Measurements from ENCODE around the gene MYO1A. TPM values are rescaled to one million over a fixed set of nuclear protein-coding genes. Genes with fewer than 3 reads are reported as not detected.
"Not testable (repeated sequence)": the region's sequence is repeated elsewhere in the genome, so short reads cannot be mapped to it uniquely, and the experiment has no call there.

The MYO1A gene
- total RNA-seq, 1 experiment from 2014 or later: 0.26 TPM

- no peak overlapping the region for H3T11ph ChIP-seq (ENCODE audit: low read length)
- no peak overlapping the region for H3K14ac ChIP-seq (ENCODE audit: insufficient read depth, low read length)
- no peaks in the 10 kb centered on the region for H3K9me3 Mint-ChIP-seq
- no peak overlapping the region for H3K4ac ChIP-seq (ENCODE audit: low read depth, low read length)
- no peaks in the 10 kb centered on the region for H4K20me1 ChIP-seq (ENCODE audit: control insufficient read depth, insufficient read depth, insufficient read length)
- no peak overlapping the region for H3K4me2 ChIP-seq (ENCODE audit: insufficient read depth, insufficient read length, low read length)
- no peaks in the 10 kb centered on the region for H3K27me3 ChIP-seq (ENCODE audit: insufficient read depth, low read length)
- H2BK20ac ChIP-seq (ENCODE audit: low read depth, low read length, poor library complexity, severe bottlenecking): no peak overlapping the region
- no peak overlapping the region for H2BK5ac ChIP-seq (ENCODE audit: insufficient read length, low read length)
- TF ChIP-seq CTCF (conservative IDR thresholded peaks at IDR 0.05): no peak
- H3K23me2 ChIP-seq (ENCODE audit: insufficient read length, low read depth, low read length, poor library complexity, severe bottlenecking): no peaks in the 10 kb centered on the region
- no peaks in the 10 kb centered on the region for H3K4me1 Mint-ChIP-seq
- no peak overlapping the region for H4K8ac ChIP-seq (replicated peaks; ENCODE audit: insufficient read length, low read depth, low read length)
- H2AFZ ChIP-seq (ENCODE audit: low read length): no peak overlapping the region
- no peak overlapping the region for H4K5ac ChIP-seq (ENCODE audit: insufficient read length, low read depth, low read length)
- no peak overlapping the region for H3K27ac ChIP-seq (ENCODE audit: insufficient read length, low read depth, low read length)
- H4K91ac ChIP-seq (ENCODE audit: insufficient read length, low read depth, low read length): no peak overlapping the region
- no peaks in the 10 kb centered on the region for H3K79me1 ChIP-seq (ENCODE audit: insufficient read depth, low read depth, low read length, poor library complexity, severe bottlenecking)
- no peaks in the 10 kb centered on the region for H3K27me3 Mint-ChIP-seq (ENCODE audit: low read depth)
- H3K23ac ChIP-seq (ENCODE audit: insufficient read length, low read depth, low read length): no peak overlapping the region
- no CpG with 5 or more reads among the region's 3 CpGs for WGBS (ENCODE audit: extremely low coverage, insufficient read length, low lambda C conversion rate)
- no peak overlapping the region for H2BK15ac ChIP-seq (ENCODE audit: low read depth, low read length)
- H2AK5ac ChIP-seq (ENCODE audit: insufficient read length, low read length): no peak overlapping the region
- H3K18ac ChIP-seq (ENCODE audit: insufficient read length, low read depth, low read length): no peak overlapping the region
- H3K9ac ChIP-seq (ENCODE audit: extremely low read depth, insufficient read length, low read length): no peak overlapping the region
- H3K4me1 ChIP-seq (ENCODE audit: insufficient read depth, low read length): no peaks in the 10 kb centered on the region
- no peak overlapping the region for H3K56ac ChIP-seq (ENCODE audit: insufficient read length, low read depth, low read length)
- H3K79me2 ChIP-seq (ENCODE audit: insufficient read depth, low read length): no peaks in the 10 kb centered on the region
- H2BK120ac ChIP-seq (ENCODE audit: low read depth, low read length, poor library complexity, severe bottlenecking): no peak overlapping the region
- DNase-seq: no peak
- no peak overlapping the region for H2BK12ac ChIP-seq (ENCODE audit: insufficient read length, low read depth, low read length)
- no peak overlapping the region for H3K27ac Mint-ChIP-seq
- H3K36me3 Mint-ChIP-seq (ENCODE audit: insufficient read depth in 1 of 3, low read depth in 3 of 3): peaks cover 32 to 61% (median 56%) of the 10 kb centered on the region in 3 experiments; a peak in 6 of 7 replicates
- no peaks in the 10 kb centered on the region for H3K9me3 ChIP-seq (ENCODE audit: control insufficient read depth, low read depth, low read length)
- H3K4me3 Mint-ChIP-seq: no peak overlapping the region
Observed at GRCh38 chr12:57055824-57056223, 5.9 kb upstream of the MYO1A start.

- H3K27ac Mint-ChIP-seq: peak overlapping the region in 1 of 3 experiments; percentile 39; a peak in 1 of 7 replicates
- H2BK12ac ChIP-seq (ENCODE audit: insufficient read length, low read depth, low read length); H3K9me3 ChIP-seq (ENCODE audit: control insufficient read depth, low read depth, low read length); H3K79me2 ChIP-seq (ENCODE audit: insufficient read depth, low read length); H3K27me3 ChIP-seq (ENCODE audit: insufficient read depth, low read length); H3K9me3 Mint-ChIP-seq; H4K5ac ChIP-seq (ENCODE audit: insufficient read length, low read depth, low read length); H2AFZ ChIP-seq (ENCODE audit: low read length); H3K4me2 ChIP-seq (ENCODE audit: insufficient read depth, insufficient read length, low read length); H3K9ac ChIP-seq (ENCODE audit: extremely low read depth, insufficient read length, low read length); H4K91ac ChIP-seq (ENCODE audit: insufficient read length, low read depth, low read length); H2AK5ac ChIP-seq (ENCODE audit: insufficient read length, low read length); H3K4ac ChIP-seq (ENCODE audit: low read depth, low read length); H3K23me2 ChIP-seq (ENCODE audit: insufficient read length, low read depth, low read length, poor library complexity, severe bottlenecking); H3K18ac ChIP-seq (ENCODE audit: insufficient read length, low read depth, low read length); H3K4me1 Mint-ChIP-seq; H3K79me1 ChIP-seq (ENCODE audit: insufficient read depth, low read depth, low read length, poor library complexity, severe bottlenecking); H3K23ac ChIP-seq (ENCODE audit: insufficient read length, low read depth, low read length); H3T11ph ChIP-seq (ENCODE audit: low read length); H2BK120ac ChIP-seq (ENCODE audit: low read depth, low read length, poor library complexity, severe bottlenecking); H3K4me3 Mint-ChIP-seq; DNase-seq; H3K4me1 ChIP-seq (ENCODE audit: insufficient read depth, low read length); H4K8ac ChIP-seq (replicated peaks; ENCODE audit: insufficient read length, low read depth, low read length); H3K27me3 Mint-ChIP-seq (ENCODE audit: low read depth); H2BK5ac ChIP-seq (ENCODE audit: insufficient read length, low read length); H3K14ac ChIP-seq (ENCODE audit: insufficient read depth, low read length); H3K27ac ChIP-seq (ENCODE audit: insufficient read length, low read depth, low read length); H2BK20ac ChIP-seq (ENCODE audit: low read depth, low read length, poor library complexity, severe bottlenecking); H2BK15ac ChIP-seq (ENCODE audit: low read depth, low read length); H3K56ac ChIP-seq (ENCODE audit: insufficient read length, low read depth, low read length); H4K20me1 ChIP-seq (ENCODE audit: control insufficient read depth, insufficient read depth, insufficient read length): not testable (repeated sequence)
- peaks cover 19 to 43% (median 36%) of the 10 kb centered on the region in 3 experiments; a peak in 6 of 7 replicates for H3K36me3 Mint-ChIP-seq (ENCODE audit: insufficient read depth in 1 of 3, low read depth in 3 of 3)
- WGBS (ENCODE audit: extremely low coverage, insufficient read length, low lambda C conversion rate): no CpG with 5 or more reads among the region's 4 CpGs
Observed at GRCh38 chr12:57053901-57054300, 4.0 kb upstream of the MYO1A start.

Measured in H9 (cell line).